GM15510 (cell line): Measurements from ENCODE around the gene ZNF566.

ENCODE experiments used
- POLR2A ChIP-seq: IDR thresholded peaks from 3 replicates; pipeline ENCODE4 v1.6.1; 2011; ENCODE audit warnings: borderline replicate concordance; ENCODE audit not compliant: insufficient read length; ENCODE audit errors: extremely low read depth

The ZNF566 gene

DNA sequence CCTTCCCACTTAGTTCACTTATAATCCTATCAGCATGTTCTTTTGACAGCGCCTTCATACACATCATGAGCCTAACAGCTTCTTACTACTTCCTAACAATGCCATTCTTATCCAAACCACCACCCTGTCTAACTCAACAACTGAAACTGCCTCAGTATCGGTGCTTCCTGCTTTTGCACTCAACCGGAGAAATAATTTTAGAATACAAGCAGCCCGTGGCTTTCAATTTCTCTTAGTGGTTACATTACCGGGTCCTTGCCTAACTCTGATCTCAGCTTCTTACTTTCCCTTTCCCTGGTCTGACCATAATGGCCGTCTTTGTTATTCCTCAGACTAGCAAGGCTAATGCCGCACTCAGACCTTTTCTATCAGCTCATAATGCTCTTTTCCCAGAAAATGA lies 87.9 kb downstream of the ZNF566 start:
- no peak for TF ChIP-seq POLR2A

DNA sequence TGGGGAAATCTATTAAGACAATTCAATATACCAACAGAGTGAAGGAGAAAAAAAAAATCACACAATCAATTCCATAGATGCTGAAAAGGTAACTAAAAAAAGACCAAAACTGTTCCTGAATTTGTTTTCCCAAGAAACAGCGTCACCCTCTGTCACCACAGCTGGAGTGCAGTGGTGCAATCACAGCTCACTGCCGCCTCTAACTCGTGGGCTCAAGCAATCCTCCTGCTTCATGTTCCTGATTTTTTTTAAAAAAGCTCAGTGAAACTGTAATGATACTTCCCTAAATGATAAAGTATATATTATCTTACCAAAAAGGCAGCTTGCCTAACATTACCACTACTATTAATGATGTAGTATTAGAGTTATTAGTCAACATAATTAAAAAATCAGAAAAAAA lies 90.8 kb downstream of the ZNF566 start:
- TF ChIP-seq POLR2A = no peak
